ENCODE data around the gene PDK2.

Gene PDK2

DNA sequence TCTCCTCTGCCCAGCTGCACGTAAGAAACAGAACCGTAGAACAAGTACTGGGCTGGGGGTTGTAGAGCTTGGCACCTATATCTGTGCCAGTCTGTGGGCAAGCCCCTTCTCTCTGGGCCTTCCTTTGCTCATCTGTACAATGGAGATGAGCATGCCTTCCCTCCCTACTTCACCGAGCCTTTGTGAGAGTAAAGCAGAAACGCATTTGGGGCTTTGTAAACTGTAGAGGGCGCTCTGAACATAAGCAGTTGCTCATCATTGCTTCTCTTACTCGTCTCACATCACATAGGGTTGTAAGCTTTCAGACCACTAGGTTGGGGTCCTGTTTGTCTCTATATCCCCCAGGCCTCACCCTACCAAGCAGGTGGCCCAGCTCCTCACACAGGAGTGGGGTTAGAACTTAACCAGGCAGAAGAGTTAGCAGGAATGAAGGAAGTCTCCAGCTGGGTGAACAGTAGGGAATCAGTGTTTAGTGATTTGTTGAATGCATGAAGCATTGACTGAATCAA is 19.8 kb downstream of the PDK2 start:
- peak; percentile 69 for DNase-seq (ENCODE audit: insufficient read length, low spot score)
- peak; percentile 93 for TF ChIP-seq CTCF (IDR thresholded peaks at IDR 0.05; ENCODE audit: insufficient read depth, missing control alignments)
- FAIRE-seq, result no peak

DNA sequence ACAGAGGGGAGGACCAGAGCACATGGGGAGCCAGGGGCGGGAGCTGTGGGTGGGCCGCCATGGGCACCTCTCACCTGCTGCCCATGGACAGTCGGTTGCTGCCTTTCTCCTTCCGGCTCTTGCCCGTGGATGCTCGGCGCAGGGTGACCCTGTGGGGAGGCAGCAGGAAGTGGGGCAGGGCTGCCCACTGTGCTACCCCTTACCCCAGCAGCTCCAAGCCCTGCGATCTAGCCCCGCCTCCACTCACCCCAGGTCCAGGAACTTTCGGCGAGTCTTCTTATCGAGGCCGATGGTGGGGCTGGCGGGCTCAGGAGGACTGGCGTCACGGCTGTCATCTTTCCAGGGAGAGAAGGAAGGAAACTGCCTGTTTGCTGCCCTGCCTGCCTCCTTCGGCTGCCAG is 20.6 kb downstream of the PDK2 start:
- TF ChIP-seq CTCF (IDR thresholded peaks at IDR 0.05; ENCODE audit: insufficient read depth, missing control alignments), result no peak
- DNase-seq (ENCODE audit: insufficient read length, low spot score) (no peak), FAIRE-seq (no peak)

DNA sequence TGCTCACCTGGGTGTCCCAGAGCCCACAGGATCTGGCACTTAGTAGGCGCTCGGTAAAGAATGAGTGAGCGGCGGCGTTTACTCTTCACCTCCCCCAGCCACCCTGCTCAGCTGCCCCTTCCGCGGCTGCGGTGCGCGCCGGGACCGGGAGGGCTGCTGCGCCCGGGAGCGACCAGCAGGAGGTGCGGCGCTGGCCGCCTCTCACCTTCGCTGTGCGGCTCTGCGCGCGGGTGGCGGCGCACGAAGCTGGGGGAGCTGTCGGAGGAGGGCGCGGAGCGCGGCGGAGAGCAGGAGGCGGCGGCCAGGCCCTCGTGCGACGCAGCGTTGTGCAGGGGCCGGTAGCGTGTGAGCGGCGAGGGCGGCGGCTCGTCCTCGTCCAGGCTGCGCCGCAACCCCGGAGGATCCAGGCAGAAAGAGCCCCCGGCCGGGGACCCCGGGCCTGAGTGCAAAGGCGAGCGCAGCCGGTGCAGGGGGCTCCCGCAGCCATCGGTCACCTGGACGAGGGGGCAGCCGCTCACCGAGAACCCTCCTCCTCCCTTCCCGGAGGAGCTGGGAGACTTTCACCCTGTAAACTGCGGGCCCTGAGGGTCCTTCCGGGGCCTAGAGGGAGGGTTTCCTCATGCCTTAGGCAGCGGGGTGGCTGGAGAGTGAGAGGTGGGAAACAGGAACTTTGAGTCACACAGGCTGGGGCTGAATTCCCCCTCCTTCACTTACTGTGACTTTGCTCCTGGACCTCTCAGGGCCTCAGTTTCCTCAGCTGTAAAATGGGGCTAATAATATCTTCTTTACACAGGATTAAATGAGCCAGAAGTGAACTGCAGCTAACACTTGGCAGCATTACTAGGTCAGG is 22.3 kb downstream of the PDK2 start:
- TF ChIP-seq CTCF (IDR thresholded peaks at IDR 0.05; ENCODE audit: insufficient read depth, missing control alignments), result peak; percentile 52
- FAIRE-seq, result no peak
- no peak for DNase-seq (ENCODE audit: insufficient read length, low spot score)

DNA sequence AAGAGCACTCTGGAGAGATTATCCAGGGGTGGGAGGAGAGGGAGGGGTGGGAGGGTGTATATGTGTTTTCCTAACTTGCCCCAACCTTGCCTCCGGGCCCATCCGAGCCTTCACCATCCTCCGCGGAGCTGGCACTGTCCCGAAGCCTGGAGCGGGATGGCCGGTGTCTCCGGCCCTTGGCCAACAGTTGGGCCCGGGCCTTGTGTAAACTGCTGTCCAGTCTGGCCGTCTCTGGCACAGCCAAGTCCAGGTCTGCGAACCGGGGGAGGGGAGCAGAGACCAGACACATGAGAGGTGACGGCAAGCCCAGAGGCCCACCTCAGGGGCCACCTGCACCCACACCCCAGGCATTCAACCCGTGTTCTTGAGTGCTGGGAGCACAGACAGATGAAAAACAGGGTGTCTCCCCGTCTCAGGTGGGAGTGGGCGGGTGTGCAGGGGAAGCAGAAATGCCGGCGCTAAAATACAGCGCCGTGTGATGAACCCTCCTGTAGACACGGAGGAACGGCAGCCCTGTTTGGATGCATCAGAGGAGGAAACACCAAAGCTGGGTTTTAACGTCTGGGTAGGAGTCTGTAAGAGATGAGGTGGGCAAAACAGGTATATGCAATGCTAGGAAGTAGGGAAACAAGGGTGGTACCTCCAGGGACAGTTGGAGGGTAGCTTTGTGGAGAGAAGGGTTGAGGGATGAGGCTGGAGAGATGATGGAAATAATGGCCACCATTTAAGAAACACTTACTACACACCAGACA is 23.1 kb downstream of the PDK2 start:
- DNase-seq (ENCODE audit: insufficient read length, low spot score) (no peak), FAIRE-seq (no peak)
- no peak for TF ChIP-seq CTCF (IDR thresholded peaks at IDR 0.05; ENCODE audit: insufficient read depth, missing control alignments)

DNA sequence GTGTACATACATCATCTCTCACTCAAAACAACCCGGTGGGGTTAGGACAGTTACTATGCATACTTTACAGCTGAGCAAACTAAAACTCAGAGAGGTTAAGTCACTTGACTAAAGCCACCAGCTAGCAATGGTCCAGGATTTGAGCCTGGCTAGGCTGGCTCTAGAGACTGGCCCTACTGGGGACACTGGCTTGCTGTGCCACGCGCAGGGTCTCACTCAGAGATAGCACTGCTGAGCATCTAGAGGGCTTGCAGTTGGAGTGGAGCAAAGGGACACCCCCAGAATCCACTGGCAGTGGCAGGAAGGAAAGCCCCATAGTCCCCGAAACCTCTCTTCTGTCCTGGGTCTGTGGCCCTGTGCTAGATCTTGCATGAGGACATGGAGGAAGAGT is 23.7 kb downstream of the PDK2 start:
- FAIRE-seq (no peak), DNase-seq (ENCODE audit: insufficient read length, low spot score) (no peak)
- TF ChIP-seq CTCF (IDR thresholded peaks at IDR 0.05; ENCODE audit: insufficient read depth, missing control alignments), result no peak

- no peak for TF ChIP-seq CTCF (IDR thresholded peaks at IDR 0.05; ENCODE audit: insufficient read depth, missing control alignments)
- no peak for DNase-seq (ENCODE audit: insufficient read length, low spot score)
- FAIRE-seq, result no peak
Observed at GRCh38 chr17:50120475-50121253, 25.5 kb downstream of the PDK2 start.

Measured in D721Med (cell line).